Testis (tissue), 2 donors: ENCODE data around the gene DSC3.

Experiments used
- POLR2A ChIP-seq: fragments of 450-650 bp; IDR thresholded peaks from one replicate; pipeline ENCODE4 v1.6.1; 2017; ENCODE audit warnings: antibody characterized with exemption, mild to moderate bottlenecking, moderate library complexity
- TF ChIP-seq, protein P1 (sequence below), 3 experiments: fragments of 450-650 bp in 2 of 3; fragments of 200-600 bp in 1 of 3; sonication (generic) in 1 of 3; IDR thresholded peaks; one replicate each; pipeline ENCODE4 v1.5.1; 2016 to 2019; ENCODE audit warnings: antibody characterized with exemption in 3 of 3, mild to moderate bottlenecking in 2 of 3, moderate library complexity in 1 of 3

DNA sequence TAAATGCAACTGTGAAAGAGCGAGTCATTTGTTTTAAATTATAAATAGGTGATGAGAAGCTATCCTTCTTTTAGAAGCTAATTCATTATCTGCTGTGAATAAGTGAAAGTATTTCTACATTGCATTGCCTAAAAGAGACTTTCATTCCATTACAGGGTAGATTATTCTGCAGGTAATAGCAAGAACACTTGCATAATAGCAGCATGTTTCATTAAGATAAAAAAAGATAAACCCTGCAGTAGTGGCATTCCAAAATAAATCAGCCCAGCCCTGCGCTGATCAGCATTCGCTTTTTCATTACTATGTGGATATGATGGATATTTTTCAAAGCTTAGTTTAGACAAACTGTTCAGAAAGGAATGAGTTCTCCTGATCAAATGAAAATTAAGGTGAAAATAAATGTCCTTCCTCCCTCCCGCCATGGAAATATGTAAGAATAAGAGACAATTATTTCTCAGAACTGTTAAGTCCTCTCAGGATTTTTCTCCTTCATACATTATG lies 72.8 kb downstream of the DSC3 start:
- TF ChIP-seq, protein P1, sequence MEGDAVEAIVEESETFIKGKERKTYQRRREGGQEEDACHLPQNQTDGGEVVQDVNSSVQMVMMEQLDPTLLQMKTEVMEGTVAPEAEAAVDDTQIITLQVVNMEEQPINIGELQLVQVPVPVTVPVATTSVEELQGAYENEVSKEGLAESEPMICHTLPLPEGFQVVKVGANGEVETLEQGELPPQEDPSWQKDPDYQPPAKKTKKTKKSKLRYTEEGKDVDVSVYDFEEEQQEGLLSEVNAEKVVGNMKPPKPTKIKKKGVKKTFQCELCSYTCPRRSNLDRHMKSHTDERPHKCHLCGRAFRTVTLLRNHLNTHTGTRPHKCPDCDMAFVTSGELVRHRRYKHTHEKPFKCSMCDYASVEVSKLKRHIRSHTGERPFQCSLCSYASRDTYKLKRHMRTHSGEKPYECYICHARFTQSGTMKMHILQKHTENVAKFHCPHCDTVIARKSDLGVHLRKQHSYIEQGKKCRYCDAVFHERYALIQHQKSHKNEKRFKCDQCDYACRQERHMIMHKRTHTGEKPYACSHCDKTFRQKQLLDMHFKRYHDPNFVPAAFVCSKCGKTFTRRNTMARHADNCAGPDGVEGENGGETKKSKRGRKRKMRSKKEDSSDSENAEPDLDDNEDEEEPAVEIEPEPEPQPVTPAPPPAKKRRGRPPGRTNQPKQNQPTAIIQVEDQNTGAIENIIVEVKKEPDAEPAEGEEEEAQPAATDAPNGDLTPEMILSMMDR (IDR thresholded peaks at IDR 0.05), result no peak
- no peak for TF ChIP-seq POLR2A
